ENCODE results near the gene CASP5.
"Not testable (repeated sequence)": the region's sequence is repeated elsewhere in the genome, so short reads cannot be mapped to it uniquely, and the experiment has no call there.

GRCh38 chr11:105072080-105072479 is 49.1 kb upstream of the CASP5 start:
- not testable (repeated sequence) for TF ChIP-seq CTCF (IDR thresholded peaks at IDR 0.05; ENCODE audit: low read length); EZH2 (IDR thresholded peaks at IDR 0.05; ENCODE audit: borderline replicate concordance, low read length)
